ENCODE results near the gene LACTBL1. TPM values are rescaled to one million over a fixed set of nuclear protein-coding genes. Genes with fewer than 3 reads are reported as not detected.

Gene LACTBL1
- total and polyA plus RNA-seq, 2 of the 4 experiments (the other 2 are of a cell fraction) = not detected

GRCh38 chr1:22903113-22903512 is 69.6 kb downstream of the LACTBL1 start:
- dilution Hi-C loops (cut with HindIII; ENCODE audit: low sequenced_read_pairs, unreplicated experiment) (no loop called here), in situ Hi-C loops (cut with MboI; ENCODE audit: low sequenced_read_pairs) (no loop called here), intact Hi-C loops (cut with micrococcal nuclease) (no loop called here)
- Histone ChIP-seq H3K27me3 (ENCODE audit: control insufficient read depth, insufficient read depth, low read length) (no peaks in the 10 kb centered on the region), H2BK120ac (ENCODE audit: low read depth, low read length) (no peak overlapping the region), H4K5ac (ENCODE audit: low read depth, low read length) (no peak overlapping the region), H2AK5ac (ENCODE audit: low read depth, low read length) (no peak overlapping the region), H3K9me1 (ENCODE audit: insufficient read depth, low read length) (peaks cover 7% of the 10 kb centered on the region; the same call in 1 of the 2 replicates), H3K56ac (ENCODE audit: extremely low read depth, insufficient read depth, low read length) (no peak overlapping the region), H3K27ac (ENCODE audit: insufficient read depth, low read length) (no peak overlapping the region), H3K9ac (ENCODE audit: low read depth, low read length) (no peak overlapping the region), H3K9me3 (ENCODE audit: control insufficient read depth, insufficient read depth, low read length) (no peaks in the 10 kb centered on the region), H4K20me1 (ENCODE audit: insufficient read depth, low read length) (no peaks in the 10 kb centered on the region), H2AK9ac (replicated peaks; ENCODE audit: low read depth, low read length, poor library complexity) (no peak overlapping the region), H2BK5ac (ENCODE audit: low read depth, low read length, poor library complexity, severe bottlenecking) (no peak overlapping the region), H4K8ac (ENCODE audit: low read depth in 2 of 2, low read length in 2 of 2) (no peak overlapping the region), H2BK15ac (ENCODE audit: low read depth, low read length) (no peak overlapping the region), H3K4ac (ENCODE audit: low read depth, low read length) (no peak overlapping the region), H3K36me3 (ENCODE audit: control insufficient read depth, insufficient read depth, low read length) (peaks cover 21% of the 10 kb centered on the region), H3K18ac (ENCODE audit: low read depth, low read length) (no peak overlapping the region), H2BK20ac (ENCODE audit: low read depth, low read length) (no peak overlapping the region), H3K23ac (ENCODE audit: low read depth, low read length) (no peak overlapping the region), H3K14ac (replicated peaks; ENCODE audit: low read depth, low read length) (0 out of 2 replicates have a peak overlapping the region, but pooled peaks have one; percentile 8), H3K4me1 (ENCODE audit: control insufficient read depth, insufficient read depth, low read length) (no peaks in the 10 kb centered on the region), H4K91ac (ENCODE audit: insufficient read depth, low read depth, low read length) (no peak overlapping the region), H2AFZ (replicated peaks; ENCODE audit: low read length, poor library complexity) (peak overlapping the region; percentile 17), H3K4me2 (ENCODE audit: low read depth, low read length) (no peak overlapping the region), H3K4me3 (ENCODE audit: insufficient read depth, low read depth, low read length) (no peak overlapping the region), H3K79me1 (ENCODE audit: low read depth in 1 of 2, low read length in 2 of 2) (no peaks in the 10 kb centered on the region)
- DNase-seq (peak; percentile 78), ATAC-seq (ENCODE audit: low read depth) (peak; percentile 66)
- POLR2A ChIA-PET (ENCODE audit: unreplicated experiment) = no interaction called here
- TF ChIP-seq CEBPB (IDR thresholded peaks at IDR 0.05; ENCODE audit: low read depth, low read length) (peak; percentile 20; the same call in 1 of the 2 replicates), CTCF (conservative IDR thresholded peaks at IDR 0.05; ENCODE audit: low read depth, low read length) (no peak), RCOR1 (IDR thresholded peaks at IDR 0.05; ENCODE audit: insufficient replicate concordance, low read length) (no peak)
- WGBS, 2 experiments (ENCODE audit: extremely low coverage in 2 of 2, insufficient read length in 1 of 2) = 83% methylated on average over 1 of the region's 3 CpGs; no CpG with 5 or more reads in 1 of the 2 experiments
- no TSS peak for BruUV-seq (replicated peaks)
- CTCF ChIA-PET = no interaction called here

Other genes starting within 250 kb of the LACTBL1 start
- gene TEX46, start 43.0 kb upstream of the LACTBL1 start, total RNA-seq (2012; rRNA removed) = not detected in 2 replicates
- not detected in 2 replicates for gene TEX46, start 43.0 kb upstream of the LACTBL1 start, polyA plus RNA-seq (2012; rRNA removed)
- 104 and 148 TPM in 2 replicates for gene KDM1A, start 46.6 kb upstream of the LACTBL1 start, total RNA-seq (2012; rRNA removed)
- gene KDM1A, start 46.6 kb upstream of the LACTBL1 start, polyA plus RNA-seq (2012; rRNA removed) = 54.9 and 58.7 TPM in 2 replicates
- 31.7 and 36.1 TPM in 2 replicates for gene LUZP1, start 196.0 kb upstream of the LACTBL1 start, total RNA-seq (2012; rRNA removed)
- 12.9 and 13.1 TPM in 2 replicates for gene LUZP1, start 196.0 kb upstream of the LACTBL1 start, polyA plus RNA-seq (2012; rRNA removed)
- under 0.01 and 0.18 TPM in 2 replicates for gene HTR1D, start 244.6 kb upstream of the LACTBL1 start, total RNA-seq (2012; rRNA removed)
- 0.03 and 0.06 TPM in 2 replicates for gene HTR1D, start 244.6 kb upstream of the LACTBL1 start, polyA plus RNA-seq (2012; rRNA removed)